ENCODE data around the gene LRG1.

The LRG1 gene

DNA sequence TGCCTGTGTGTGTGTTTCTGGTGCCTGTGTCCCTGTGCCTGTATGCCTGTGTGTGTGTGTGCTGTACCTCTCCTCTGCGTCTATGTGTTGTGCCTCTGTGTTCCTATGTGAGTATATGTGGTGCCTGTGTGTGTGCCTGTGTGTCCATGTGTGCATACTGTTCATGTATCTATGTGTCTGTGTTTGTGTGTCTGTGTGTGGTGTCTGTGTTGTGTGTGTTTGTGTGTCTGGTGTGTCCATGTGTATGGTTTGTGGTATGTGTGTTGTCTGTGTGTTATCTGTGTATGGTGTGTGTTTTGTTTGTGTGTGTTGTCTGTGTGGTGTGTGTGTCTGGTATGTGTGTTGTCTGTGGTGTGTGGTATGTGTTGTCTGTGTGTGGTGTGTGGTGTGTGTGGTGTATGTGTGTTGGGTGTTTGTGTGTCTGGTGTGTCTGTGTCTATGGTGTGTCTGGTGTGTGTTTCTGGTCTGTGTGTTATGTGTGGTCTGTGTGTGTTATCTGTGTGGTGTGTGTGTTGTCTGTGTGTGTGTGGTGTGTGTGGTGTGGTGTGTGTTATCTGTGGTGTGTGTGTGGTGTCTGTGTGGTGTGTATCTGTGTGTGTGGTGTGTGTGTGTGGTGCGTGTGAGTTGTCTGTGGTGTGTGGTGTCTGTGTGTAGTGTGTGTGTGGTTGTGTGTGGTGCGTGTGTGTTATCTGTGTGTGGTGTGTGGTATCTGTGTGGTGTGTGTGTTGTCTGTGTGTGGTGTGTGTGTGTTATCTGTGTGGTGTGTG lies 47.3 kb downstream of the LRG1 start:
- DNase-seq: no peak

DNA sequence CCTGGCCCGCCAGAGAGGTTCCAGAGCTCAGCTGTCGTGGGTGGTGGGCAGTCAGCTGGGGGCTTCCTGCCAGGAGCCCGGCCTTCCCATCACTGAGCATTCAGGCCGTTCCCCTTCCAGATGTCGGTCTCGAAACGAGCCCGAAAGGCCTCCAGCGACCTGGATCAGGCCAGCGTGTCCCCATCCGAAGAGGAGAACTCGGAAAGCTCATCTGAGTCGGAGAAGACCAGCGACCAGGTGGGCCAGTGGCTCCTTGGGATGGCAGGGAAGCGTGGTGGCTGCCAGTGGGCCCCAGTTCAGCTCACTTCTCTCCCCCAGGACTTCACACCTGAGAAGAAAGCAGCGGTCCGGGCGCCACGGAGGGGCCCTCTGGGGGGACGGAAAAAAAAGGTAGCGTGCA lies 48.4 kb downstream of the LRG1 start:
- no peak for DNase-seq

DNA sequence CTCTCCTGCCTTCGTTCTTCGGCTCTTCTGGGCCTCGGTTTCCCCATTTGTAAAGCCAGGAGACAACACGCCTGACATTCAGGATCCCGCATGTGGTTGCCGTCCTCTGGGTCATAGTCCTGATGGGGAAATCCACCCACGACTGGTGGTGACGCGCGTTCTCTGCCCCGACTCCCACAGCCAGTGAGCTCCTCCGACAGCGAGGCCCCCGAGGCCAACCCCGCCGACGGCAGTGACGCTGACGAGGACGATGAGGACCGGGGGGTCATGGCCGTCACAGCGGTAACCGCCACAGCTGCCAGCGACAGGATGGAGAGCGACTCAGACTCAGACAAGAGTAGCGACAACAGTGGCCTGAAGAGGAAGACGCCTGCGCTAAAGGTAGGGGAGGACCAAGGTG lies 51.3 kb downstream of the LRG1 start:
- no peak for DNase-seq

DNA sequence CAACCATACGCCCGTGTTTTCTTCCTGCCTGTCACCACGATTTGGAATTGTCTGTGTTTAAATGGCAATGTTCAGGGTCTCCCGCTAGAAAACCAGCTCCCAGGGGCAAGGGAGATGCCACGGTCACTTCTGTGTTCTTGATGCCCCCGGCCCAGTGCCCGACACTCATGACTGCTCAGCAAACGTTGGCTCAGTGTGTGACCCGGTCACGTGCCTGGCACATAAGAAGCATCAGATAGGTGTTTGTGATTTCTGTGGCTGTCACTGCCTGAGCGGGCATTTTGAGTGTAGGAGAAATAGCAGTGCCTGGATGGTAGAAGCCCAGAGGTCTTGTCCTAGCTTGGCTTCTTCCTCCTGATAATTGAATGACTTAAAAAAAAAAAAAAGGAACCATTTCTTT lies 52.3 kb downstream of the LRG1 start:
- DNase-seq: no peak
